ENCODE data around the gene COLEC12.

COLEC12 gene

DNA sequence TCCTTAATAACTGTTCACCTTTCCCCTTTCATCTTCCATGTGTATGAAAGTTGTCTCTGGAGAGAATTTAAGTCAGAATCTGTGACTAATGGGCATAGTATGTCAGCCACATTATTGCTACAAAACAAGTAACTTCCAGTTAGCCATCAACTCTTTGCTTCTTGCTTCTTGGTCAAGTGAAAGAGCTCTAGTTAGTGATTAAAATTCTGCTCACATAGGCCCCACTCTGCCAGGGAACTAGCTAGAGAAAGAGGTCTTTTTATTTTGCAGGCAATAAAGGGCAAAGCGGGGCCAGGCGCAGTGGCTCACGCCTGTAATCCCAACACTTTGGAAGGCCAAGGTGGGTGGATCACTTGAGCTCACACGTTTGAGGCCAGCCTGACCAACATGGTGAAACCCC is 64.6 kb downstream of the COLEC12 start:
- no peak for TF ChIP-seq JUND (IDR thresholded peaks at IDR 0.05; ENCODE audit: low read depth)
- in situ Hi-C loops (cut with HindIII; ENCODE audit: low pct_unique_long_range_greater_than_20kb, low sequenced_read_pairs): no loop called here
- no peak for DNase-seq (ENCODE audit: low read depth in 1 of 2, low spot score in 1 of 2)

DNA sequence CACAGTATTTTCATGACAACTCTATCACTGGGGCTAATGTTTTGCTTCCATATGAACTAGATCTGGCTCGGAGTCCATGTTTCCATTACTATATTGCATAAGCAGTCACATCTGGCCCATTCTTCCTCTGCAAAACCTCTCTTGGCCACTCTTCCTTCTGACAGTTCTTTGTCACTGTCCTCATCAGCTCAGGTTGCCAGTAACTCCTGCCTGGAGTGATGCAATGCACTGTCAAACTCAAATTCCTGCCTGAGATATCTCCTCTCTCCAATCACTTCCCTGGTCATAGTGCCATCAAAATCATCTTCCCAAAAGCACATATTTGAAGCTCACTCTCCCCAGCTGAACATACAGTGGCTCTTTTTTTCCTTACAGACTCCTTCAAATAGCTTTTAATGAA is 66.1 kb downstream of the COLEC12 start:
- TF ChIP-seq JUND (IDR thresholded peaks at IDR 0.05; ENCODE audit: low read depth): no peak
- in situ Hi-C loops (cut with HindIII; ENCODE audit: low pct_unique_long_range_greater_than_20kb, low sequenced_read_pairs): no loop called here
- no peak for DNase-seq (ENCODE audit: low read depth in 1 of 2, low spot score in 1 of 2)

DNA sequence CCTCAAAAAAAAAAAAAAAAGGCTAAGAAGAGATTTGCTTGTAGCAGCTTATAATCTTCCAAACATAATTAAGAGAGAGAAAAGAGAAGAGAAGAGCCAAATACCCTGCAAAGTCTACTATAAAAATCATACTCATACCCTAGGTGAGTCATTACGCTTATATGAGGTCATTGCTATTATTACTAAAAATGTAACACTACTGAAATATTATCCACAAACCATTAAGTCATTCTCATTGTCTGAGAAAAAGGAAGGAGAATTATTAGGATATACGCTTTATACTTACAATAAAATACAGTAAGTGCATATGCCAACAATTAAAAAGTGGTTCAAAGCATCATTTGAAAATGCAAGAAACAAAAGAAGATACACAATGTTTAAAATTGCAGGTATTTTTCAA is 66.5 kb downstream of the COLEC12 start:
- no peak for DNase-seq (ENCODE audit: low read depth in 1 of 2, low spot score in 1 of 2)
- in situ Hi-C loops (cut with HindIII; ENCODE audit: low pct_unique_long_range_greater_than_20kb, low sequenced_read_pairs): no loop called here
- TF ChIP-seq JUND (IDR thresholded peaks at IDR 0.05; ENCODE audit: low read depth): no peak

DNA sequence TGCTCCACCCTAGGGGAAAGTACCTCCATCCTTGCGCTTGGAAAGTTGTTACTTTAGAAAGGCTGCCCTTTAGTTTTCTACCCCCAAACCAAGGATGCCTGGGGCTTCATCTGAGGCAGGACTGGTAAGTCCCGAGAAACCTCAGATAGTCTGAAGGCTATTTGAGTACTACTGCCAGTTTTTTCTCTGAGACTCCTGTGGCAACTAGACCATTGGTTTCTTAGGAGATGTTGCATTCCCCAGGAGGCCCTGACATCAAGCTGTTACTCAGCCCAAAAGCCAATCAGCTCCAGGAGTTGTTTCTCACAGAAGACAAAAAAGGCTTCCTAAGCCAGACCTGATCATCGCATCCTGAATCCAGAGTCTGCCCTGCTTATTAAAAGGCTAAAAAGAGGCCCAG is 67.2 kb downstream of the COLEC12 start:
- TF ChIP-seq JUND (IDR thresholded peaks at IDR 0.05; ENCODE audit: low read depth): no peak
- in situ Hi-C loops (cut with HindIII; ENCODE audit: low pct_unique_long_range_greater_than_20kb, low sequenced_read_pairs): no loop called here
- no peak for DNase-seq (ENCODE audit: low read depth in 1 of 2, low spot score in 1 of 2)

DNA sequence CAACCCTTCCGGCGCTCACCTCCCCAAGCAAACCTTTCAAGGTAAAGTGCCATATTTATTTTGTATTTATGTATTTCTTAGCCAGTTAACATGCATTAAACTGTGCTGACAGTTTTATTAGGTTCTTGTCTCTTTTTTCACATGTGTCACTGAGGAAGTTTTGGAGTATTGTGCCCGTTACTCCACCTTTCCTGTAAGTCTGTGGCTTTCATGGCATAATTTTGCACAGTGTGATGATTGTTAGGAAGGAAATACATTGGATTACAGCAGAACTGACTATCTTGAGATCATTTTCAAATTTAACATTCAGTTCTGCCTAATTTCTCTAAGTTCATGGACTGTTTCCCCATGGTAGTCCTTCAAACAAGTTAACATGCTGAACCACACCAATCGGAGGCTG is 67.7 kb downstream of the COLEC12 start:
- in situ Hi-C loops (cut with HindIII; ENCODE audit: low pct_unique_long_range_greater_than_20kb, low sequenced_read_pairs): no loop called here
- no peak for TF ChIP-seq JUND (IDR thresholded peaks at IDR 0.05; ENCODE audit: low read depth)
- DNase-seq (ENCODE audit: low read depth in 1 of 2, low spot score in 1 of 2): no peak

DNA sequence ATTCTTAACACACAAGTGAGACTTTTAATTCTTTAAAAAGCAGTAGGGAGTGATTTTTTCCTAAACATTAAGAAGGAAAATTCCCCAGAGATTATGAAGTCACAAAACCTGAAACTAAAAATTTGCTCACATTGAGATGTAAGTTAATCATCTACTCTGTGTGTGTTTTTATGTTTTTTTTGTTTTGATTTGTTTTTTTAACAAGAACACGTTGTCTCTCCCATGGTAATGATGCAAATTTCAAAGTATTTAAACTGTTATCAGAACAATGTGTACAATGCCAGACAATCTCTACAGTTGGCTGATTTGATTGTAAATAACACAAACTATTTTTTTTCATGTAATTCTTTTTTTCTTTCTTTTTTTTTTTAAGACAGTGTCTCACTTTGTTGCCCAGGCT is 71.5 kb downstream of the COLEC12 start:
- no peak for DNase-seq (ENCODE audit: low read depth in 1 of 2, low spot score in 1 of 2)
- TF ChIP-seq JUND (IDR thresholded peaks at IDR 0.05; ENCODE audit: low read depth): no peak
- in situ Hi-C loops (cut with HindIII; ENCODE audit: low pct_unique_long_range_greater_than_20kb, low sequenced_read_pairs): no loop called here

DNA sequence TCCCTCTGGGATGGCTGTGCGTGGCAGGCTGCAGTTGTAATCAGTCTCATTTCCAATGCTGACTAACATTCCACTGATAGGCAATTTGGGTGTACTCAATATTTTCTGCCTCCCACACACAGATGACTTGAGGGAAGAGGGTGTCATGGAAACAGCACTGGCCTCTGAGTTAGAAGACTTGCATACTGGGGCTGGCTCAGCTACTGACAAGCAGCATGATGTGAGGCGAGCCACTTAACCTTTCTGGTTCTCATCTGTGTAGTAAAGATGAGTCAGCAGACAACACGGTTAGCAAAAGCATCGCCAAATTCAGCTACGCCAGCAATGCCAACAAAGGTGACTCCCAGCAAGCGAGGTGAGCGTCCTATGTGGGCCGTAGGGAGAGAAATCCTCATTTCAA is 73.5 kb downstream of the COLEC12 start:
- no peak for TF ChIP-seq JUND (IDR thresholded peaks at IDR 0.05; ENCODE audit: low read depth)
- no peak for DNase-seq (ENCODE audit: low read depth in 1 of 2, low spot score in 1 of 2)
- in situ Hi-C loops (cut with HindIII; ENCODE audit: low pct_unique_long_range_greater_than_20kb, low sequenced_read_pairs): no loop called here

DNA sequence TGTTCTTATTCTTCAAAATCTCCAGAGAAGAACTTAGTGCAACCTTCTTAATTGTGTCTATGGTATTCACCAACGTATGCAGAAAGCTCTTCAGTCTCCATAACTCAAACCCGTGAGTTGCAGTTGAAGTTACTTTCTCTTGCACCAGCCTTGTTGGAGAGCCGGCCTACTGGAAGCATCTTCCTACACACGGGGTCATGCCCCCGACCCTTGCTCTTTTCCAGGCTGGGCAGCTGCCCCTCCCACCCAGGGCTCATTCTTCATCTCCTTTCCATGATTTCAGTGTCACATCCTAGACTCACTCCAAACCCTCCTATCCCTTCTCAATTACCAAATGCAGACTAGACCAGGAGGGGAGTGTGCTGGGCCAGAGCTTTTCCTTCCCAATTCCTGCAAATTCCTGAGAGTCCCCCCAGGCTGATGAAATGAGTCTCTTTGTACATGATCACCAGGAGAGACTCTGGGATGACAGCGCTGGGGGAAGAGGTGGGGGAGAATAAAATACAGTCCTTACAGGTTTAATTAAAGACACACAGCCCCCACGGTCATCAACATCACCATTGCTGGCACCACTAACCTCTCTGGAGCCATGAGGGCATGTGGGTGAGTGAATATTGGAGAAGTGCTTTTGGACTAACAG is 75.3 kb downstream of the COLEC12 start:
- TF ChIP-seq JUND (IDR thresholded peaks at IDR 0.05; ENCODE audit: low read depth): no peak
- in situ Hi-C loops (cut with HindIII; ENCODE audit: low pct_unique_long_range_greater_than_20kb, low sequenced_read_pairs): no loop called here
- no peak for DNase-seq (ENCODE audit: low read depth in 1 of 2, low spot score in 1 of 2)

DNA sequence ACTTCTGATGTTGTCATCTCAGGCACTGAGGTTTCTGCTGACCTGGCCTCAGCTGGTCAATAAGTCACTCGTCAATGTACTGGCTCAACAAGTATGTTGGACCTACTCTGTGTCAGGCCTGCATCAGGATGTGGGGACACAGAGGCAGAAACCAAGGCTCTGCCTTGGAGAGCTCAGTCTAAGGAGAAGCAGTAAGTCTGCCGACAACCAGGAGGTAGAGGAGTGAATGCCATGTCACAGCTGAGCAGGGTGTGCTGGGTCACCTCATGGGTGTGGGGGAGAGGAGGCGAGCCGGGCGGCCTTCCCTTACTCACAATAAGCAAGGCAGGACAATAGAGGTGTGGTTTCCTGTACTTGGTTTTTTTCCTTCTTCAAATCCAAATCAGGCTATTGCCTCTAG is 75.8 kb downstream of the COLEC12 start:
- no peak for TF ChIP-seq JUND (IDR thresholded peaks at IDR 0.05; ENCODE audit: low read depth)
- DNase-seq (ENCODE audit: low read depth in 1 of 2, low spot score in 1 of 2): peak in 1 of 2 experiments; percentile 63
- in situ Hi-C loops (cut with HindIII; ENCODE audit: low pct_unique_long_range_greater_than_20kb, low sequenced_read_pairs): no loop called here

DNA sequence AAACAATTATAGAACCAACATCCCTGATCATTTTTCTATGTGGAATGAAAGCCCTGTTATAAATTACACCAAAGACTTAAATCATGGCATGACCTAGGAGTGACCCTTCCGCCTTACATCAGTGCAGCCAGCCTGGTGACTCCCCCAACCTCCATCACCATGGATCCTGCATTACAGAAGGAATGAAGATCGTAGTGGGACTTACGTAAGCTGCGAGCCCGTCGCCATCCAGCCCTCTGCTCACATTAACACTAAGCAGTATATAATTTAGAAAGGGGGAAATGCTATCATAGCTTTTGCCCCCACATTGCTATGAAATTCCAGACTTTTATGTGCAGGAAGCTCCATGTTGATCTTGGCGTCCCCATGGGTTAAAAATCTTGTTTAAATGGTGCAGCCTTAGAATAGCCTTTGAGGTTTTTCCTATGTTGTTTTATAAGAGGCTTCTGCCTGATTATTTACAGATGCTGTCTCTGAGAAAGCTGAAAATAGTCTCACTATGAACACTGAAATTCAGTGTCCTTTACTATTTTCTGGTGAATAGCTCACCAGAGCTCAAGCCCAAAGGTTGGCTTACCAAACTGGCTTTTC is 76.3 kb downstream of the COLEC12 start:
- in situ Hi-C loops (cut with HindIII; ENCODE audit: low pct_unique_long_range_greater_than_20kb, low sequenced_read_pairs): no loop called here
- TF ChIP-seq JUND (IDR thresholded peaks at IDR 0.05; ENCODE audit: low read depth): no peak
- DNase-seq (ENCODE audit: low read depth in 1 of 2, low spot score in 1 of 2): no peak

DNA sequence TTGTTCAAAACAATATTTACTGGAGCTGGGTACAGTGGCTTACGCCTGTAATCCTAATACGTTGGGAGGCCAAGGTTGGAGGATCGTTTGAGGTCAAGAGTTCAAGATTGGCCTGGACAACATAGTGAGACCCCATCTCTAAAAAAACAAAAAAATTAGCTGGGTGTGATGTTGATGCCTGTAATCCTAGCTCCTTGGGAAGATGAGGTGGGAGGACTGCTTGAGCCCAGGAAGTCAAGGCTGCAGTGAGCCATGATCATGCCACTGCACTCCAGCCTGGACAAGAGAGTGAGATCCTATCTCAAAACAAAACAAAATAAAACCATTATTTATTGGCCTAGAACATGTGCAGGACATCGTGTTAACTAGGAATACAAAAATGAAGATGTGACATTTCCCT is 77.5 kb downstream of the COLEC12 start:
- TF ChIP-seq JUND (IDR thresholded peaks at IDR 0.05; ENCODE audit: low read depth): no peak
- in situ Hi-C loops (cut with HindIII; ENCODE audit: low pct_unique_long_range_greater_than_20kb, low sequenced_read_pairs): no loop called here
- no peak for DNase-seq (ENCODE audit: low read depth in 1 of 2, low spot score in 1 of 2)

DNA sequence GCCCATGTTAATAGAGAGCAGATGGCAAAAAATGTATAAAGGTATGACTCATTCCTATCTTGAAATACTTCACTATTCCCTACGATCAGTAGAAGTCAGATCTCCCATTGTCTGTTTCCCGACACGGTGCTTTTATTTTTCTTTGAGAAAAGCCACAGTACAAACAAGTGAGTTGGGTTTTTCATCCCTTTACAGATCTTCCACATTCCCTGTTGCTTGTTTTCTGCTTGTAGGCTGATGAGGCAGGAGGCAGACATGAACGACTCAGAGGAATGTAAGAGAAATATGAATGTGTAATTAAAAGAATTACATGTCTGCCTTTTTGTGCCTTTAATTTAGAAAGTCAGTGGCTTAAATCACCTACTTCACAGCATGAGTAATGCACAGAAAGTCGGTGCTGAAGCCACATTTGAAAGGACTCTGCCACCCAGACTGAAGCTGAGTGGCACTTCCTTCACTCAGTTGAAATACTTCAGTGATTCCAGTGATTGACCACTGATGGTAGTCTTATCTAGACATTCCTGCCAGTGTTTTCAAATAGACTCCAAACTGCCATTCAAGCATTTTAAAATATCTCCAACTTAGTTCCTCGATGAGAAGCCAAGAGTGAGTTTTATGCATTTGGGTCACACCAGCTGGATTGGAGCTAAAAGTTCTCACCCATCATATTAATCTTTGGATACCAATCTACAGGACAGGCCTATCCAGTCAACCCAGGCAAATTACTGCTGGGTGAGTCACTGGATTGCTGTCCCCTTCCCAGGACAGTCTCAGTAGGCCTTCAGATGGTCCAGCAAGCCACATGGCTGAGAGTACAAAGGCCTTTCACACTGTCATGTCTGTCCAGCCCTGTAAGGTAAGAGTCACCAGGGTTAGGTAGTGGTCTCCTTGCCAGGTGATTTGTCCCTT is 79.0 kb downstream of the COLEC12 start:
- peak in 1 of 2 experiments; percentile 50 for DNase-seq (ENCODE audit: low read depth in 1 of 2, low spot score in 1 of 2)
- TF ChIP-seq JUND (IDR thresholded peaks at IDR 0.05; ENCODE audit: low read depth): no peak
- in situ Hi-C loops (cut with HindIII; ENCODE audit: low pct_unique_long_range_greater_than_20kb, low sequenced_read_pairs): no loop called here

DNA sequence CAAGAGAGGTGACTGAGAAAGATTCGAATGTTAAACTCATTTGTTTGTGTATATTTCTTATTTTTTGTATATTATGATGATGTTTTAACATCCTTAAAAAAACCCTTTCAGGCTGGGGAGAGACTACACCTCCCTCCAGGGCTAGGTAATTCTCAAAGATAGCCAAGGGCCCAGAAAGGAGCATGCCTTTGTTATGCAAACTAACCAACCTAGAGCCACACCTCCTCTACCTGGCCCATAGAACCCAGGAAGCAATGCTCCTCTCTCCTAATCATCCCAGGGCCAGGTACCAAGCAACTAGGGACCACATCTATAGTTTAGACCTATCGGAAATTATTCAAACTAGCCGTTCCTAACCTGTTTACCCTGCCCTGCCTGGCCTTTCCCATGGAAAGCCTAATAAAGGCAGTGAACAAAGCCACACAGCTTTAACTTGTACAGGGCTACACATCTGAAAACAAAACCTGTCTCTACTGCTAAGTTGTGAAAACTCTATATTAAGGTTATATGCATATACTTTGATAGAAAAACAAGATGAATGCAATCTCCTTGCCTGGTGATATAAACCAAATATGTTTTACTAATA is 79.7 kb downstream of the COLEC12 start:
- TF ChIP-seq JUND (IDR thresholded peaks at IDR 0.05; ENCODE audit: low read depth): no peak
- no peak for DNase-seq (ENCODE audit: low read depth in 1 of 2, low spot score in 1 of 2)
- in situ Hi-C loops (cut with HindIII; ENCODE audit: low pct_unique_long_range_greater_than_20kb, low sequenced_read_pairs): no loop called here

Data from T47D (cell line).